ENCODE data around the gene WDR88.
"Not testable (repeated sequence)": the region's sequence is repeated elsewhere in the genome, so short reads cannot be mapped to it uniquely, and the experiment has no call there.

The WDR88 gene

DNA sequence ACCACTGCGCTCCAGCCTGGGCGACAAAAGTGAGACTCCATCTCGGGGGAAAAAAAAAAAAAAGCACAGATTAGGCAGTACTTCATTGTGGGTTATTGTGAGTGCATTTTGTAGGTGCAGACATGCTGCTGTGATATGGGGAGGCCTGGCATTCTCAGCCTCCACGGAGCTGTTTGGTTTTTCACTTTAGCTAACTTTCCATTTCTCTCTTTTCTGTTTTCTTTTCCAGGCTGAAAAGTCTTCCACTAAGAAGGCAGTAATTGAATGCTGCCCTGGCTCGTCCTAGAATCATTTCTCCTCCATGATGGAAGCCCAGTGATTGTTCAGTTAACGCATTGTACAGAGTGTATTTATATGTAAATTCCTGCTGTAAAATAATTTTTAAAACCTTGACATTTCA is 2.0 kb upstream of the WDR88 start:
- no peak for DNase-seq (ENCODE audit: low spot score)

DNA sequence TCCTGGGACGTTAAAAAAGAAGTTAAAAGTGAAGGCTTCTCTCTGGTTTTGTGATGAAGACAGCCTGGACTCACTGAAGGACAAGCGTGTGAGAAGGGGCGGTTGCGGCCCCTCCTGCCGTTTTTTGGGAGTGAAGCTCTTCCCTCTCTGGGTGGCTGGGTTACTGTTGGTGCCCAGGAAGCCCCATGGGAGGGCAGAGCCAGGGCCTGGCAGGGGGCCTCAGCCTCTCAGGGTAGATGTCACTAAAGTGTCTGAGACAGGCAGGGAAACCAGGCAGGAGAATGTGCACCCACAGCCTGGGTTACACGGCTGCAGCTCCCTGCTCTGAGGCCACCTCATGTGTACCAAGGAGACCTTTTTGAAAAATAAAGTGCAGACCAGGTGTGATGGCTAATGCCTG is 1.5 kb upstream of the WDR88 start:
- no peak for DNase-seq (ENCODE audit: low spot score)

DNA sequence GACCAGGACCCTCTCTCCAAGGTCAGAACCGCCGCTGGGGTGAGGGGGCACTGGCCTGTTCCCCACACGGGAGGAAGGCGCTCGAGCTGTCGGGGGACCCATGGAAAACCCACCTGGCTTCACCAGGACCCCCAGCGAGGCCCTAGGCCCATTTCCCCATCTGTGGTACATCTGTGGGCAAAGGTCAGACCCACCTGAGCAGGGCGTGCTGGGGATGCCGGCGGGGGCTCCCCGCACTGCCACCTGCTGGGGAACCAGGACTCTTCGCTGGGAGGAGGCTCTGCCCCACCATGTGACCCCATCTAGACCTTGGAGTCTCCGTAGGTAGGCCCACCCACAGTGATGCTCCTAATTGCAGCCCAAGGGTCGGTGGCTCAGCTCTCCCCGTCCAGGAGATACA is 511 bp downstream of the WDR88 start:
- DNase-seq (ENCODE audit: low spot score): no peak

DNA sequence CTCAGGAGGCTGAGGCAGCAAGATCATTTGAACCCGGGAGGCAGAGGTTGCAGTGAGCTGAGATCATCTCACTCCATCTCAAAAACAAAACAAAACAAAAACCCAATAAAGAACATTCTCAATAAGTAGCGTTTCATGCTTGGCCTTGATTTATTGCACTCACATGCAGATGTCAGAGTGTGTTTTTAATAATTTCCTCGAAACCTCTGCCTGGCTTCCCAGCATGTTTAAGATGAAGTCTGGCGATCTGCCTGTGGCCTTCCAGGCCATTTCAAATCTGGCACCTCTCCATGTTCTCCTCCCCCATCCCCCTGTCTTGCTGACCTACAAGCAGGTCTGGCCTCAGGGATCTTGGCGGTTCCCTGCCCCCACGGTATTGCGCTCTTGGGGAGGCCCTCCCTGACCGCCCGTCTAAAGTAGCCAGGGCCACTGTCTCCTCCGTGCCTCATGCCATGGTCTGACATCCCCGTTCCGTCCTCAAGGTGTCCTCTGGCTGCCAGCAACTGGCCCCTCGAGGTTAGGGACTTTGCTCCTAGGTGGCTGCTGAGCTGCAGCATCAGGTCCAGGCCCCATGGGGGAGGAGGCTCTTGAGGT is 1.6 kb downstream of the WDR88 start:
- no peak for DNase-seq (ENCODE audit: low spot score)

DNA sequence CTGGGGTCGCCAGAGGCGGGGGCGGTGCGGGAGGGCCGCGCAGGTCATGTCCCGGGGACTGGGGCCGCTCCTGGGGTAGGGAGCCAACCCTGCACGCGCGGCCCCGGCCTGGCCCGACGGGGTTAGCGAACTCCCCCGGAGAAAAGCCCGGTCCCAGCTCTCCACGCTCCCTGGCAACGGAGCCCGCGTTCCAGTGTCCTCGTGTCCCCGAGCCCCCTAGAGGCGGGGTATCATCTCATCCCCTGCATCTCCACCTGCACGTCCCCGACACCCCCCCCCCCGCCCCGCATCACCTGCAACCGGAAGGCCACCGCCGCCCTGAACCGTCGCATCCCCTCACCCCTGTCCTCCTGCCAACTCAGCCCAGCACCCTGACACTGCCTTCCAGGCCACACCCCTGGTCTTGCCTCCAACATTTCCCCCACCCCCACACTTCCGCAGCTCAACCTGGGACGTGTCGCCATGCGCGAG is 2.7 kb downstream of the WDR88 start:
- no peak for DNase-seq (ENCODE audit: low spot score)

DNA sequence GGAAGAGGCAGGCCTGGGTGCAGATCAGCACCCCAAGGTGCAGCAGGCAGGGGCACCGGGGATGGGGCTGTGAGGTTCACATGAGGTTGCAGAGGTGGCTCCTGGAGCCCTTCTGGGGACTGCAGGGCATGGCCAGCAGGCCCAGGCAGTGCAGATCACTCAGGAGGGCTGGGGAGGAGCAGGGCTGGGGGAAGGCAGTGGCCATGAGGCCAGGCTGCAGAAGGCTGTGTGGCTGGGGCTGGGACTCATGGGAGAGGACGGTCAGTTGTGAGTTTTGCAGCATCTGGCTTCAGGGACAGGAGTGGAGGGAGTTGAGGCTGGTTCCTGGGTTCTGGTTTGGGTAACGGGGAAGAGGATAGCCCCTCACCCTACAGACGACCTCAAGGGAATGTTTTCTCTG is 7.3 kb downstream of the WDR88 start:
- no peak for DNase-seq (ENCODE audit: low spot score)

DNA sequence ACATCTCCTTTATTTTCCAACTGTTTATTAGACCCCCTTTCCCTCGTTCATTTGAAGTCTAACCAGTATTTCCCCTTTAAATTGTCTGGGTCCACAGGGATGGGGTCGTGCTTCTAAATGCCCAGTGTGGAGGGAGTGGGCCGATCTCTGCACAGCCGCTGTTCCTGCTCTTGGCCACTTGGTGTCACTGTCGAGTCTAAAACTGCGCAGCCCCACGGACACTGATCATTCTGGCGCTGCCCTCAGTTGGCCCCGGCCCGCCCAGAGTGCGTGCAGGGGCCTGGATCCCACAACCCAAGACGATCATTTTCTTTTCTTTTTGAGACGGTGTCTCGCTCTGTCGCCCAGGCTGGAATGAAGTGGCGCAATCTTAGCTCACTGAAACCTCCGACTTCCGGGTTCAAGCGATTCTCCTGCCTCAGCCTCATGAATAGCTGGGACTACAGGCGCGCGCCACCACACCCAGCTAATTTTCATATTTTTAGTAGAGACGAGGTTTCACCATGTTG is 12.0 kb downstream of the WDR88 start:
- DNase-seq (ENCODE audit: low spot score): peak; percentile 89

DNA sequence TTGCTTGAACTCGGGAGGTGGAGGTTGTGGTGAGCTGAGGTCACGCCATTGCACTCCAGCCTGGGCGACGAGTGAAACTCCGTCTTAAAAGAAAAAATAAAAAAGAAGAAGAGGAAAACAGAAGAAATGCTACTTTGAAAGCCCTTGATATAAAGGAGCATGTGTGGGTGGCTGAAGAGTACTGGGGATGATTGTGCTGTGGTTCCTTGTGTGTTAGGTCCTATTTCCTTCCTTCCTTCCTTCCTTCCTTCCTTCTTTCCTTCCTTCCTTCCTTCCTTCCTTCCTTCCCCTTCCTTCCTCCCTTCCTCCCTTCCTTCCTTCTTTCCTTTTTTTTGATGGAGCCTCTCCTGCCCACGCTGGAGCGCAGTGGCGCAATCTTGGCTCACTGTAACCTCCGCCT is 14.3 kb downstream of the WDR88 start:
- no peak for DNase-seq (ENCODE audit: low spot score)

DNA sequence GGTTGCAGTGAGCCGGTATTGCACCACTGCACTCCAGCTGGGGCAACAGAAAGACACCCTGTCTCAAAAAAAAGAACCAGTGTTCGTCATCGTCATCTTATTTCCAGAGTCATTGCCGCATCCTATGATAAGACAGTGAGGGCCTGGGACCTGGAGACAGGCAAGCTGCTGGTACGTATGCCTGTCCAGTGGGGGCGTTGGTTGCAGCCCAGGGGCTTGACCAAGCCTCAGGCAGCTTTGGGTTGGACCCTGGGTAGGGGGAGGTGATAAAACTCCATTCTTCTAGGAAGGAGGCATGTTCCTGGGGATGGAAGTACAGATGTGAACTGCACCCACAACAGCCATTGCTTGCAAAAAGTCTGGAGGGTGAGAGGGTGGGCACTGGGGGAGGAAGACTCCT is 15.6 kb downstream of the WDR88 start:
- no peak for DNase-seq (ENCODE audit: low spot score)

DNA sequence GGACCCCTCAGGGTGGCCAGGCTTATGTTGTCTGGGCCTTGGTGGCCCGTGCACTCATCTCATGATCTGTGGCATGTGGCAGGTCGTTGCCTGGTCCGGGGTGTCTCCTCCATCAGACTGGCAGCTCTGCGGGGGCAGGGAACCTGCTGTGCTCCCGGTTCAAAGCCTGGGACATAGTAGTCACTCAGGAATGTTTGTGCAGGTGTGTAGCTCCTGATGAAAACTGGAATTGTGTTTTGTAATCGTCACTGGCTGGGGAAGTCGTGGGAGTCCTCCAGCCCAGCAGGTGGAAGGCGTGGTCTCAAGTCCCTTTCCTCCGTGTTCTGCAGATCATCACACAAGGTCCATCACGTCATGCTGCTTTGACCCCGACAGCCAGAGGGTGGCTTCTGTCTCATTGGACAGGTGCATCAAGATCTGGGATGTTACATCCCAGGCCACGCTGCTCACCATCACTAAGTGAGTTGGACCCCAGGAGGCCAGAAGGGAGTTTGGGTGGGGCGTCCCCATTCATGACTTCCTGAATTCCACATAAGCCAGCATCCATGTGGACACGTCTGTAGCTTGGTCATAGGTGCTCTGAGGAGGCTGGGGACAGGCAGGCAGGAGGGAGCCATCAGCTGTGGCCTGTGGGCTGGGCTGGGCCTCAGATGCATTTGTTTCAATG is 19.1 kb downstream of the WDR88 start:
- DNase-seq (ENCODE audit: low spot score): no peak

DNA sequence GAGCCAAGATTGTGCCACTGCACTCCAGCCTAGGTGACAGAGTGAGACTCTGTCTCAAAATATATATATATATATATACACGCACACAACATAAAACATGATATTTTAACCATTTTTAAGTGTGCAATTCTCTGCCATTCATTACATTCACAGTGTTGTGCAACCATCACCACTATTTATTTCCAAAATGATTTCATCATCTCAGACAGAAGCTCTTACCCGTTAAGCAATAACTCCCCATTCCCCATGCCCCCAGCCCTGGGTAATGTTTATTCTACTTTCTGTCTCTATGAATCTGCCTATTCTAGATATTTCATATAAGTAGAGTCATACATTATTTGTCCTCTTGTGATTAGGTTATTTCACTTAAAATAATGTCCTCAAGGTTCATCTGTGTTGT is 20.3 kb downstream of the WDR88 start:
- no peak for DNase-seq (ENCODE audit: low spot score)

DNA sequence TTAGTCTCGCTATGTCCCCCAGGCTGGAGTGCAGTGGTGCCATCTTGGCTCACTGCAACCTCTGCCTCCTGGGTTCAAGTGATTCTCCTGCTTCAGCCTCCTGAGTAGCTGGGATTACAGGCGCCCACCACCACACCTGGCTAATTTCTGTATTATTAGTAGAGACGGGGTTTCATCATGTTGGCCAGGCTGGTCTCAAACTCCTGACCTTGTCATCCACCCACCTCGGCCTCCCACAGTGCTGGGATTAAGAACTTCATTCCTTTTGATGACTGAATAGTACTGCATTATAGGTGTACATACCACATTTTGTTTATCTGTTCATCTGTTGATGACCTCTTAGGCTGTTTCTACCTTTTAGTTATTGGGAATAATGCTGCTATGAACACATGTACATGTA is 20.7 kb downstream of the WDR88 start:
- DNase-seq (ENCODE audit: low spot score): not testable (repeated sequence)

DNA sequence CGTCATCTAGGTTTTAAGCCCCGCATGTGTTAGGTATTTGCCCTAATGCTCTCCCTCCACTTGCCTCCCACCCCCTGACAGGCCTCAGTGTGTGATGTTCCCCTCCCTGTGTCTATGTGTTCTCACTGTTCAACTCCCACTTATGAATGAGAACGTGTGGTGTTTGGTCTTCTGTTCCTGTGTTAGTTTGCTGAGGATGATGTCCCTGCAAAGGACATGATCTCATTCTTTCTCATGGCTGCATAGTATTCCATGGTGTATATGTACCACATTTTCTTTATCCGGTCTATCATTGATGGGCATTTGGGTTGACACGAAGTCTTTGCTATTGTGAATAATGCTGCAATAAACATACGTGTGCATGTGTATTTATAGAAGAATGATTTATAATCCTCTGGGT is 22.4 kb downstream of the WDR88 start:
- not testable (repeated sequence) for DNase-seq (ENCODE audit: low spot score)

DNA sequence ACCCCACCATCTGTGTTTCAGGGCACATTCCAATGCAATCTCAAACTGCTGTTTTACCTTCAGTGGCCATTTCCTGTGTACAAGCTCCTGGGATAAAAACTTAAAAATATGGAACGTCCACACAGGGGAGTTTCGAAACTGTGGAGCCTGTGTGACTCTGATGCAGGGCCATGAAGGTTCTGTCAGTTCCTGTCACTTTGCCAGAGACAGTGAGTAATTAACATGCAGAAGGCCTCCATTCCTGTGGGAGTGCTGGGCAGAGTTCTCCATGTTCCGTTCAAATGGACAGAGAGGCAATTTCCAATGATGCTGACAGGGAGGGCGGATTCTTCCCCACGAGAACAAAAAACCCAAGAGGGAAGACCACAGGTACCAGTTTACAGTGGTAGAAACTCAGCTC is 24.4 kb downstream of the WDR88 start:
- DNase-seq (ENCODE audit: low spot score): no peak

DNA sequence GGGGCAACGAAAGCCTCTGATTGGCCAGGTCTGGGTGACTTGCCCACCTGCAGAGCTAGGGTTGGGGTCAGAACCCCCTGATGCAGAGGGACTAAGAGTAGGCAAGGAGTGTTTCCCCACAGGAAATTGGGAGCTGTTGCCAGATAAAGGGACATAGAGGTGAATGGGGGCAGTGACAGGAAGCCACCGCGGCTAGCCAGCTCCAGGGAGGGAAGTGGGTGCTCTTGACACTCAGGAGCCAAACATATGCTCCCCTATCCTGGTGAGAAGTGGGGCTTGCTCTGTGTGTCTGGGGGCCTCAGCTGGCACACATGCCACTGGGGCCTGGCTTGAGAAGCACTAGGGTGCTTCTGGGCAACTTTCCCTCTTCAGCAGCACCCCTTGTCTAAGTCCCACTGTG is 26.0 kb downstream of the WDR88 start:
- DNase-seq (ENCODE audit: low spot score): no peak

DNA sequence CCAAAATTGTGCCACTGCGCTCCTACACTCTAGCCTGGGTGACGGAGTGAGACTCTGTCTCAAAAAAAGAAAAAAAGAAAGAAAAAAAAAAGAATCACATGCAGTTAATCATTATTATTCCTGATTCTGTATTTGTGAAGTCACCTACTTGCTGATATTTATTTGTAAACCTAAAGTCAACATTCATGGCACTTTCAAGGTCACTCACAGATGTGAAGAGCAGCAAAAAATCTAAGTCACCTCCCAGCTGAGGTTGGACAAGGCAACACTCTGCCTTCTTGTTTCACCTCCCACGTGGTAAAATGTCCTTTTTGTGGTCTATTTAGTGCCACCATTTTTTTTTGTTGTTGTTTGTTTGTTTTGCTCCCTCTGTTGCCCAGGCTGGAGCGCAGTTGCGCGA is 26.5 kb downstream of the WDR88 start:
- DNase-seq (ENCODE audit: low spot score): no peak

DNA sequence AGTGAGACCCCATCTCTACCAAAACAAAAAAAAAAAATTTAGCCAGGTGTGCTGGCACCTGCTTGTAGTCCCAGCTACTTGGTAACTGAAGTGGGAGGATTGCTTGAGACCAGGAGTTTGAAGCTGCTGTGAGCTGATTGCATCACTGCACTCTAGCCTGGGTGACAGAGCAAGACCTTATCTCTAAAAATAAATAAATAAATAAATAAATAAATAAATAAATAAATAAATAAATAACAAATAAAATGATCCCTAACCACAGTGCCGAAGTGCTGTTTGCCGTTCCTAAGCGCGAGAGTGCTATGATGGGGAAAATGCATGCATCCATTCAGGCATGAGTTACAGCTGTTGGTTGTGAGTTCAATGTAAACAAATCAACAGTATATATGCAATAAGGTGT is 27.2 kb downstream of the WDR88 start:
- no peak for DNase-seq (ENCODE audit: low spot score)

DNA sequence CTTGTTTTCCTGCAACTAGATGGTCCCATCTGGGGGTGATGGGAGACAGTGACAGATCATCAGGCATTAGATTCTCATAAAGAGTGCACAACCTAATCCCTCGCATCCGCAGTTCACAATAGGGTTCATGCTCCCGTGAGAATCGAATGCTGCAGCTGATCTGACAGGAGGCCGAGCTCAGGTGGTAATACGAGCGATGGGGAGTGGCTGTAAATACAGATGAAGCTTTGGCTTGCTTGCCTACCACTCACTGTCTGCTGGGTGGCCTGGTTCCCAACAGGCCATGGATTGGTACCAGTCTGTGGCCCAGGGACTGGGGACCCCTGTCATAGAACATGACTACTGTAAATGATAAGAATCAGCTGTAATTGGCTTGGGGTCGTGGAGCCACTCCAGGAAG is 28.0 kb downstream of the WDR88 start:
- no peak for DNase-seq (ENCODE audit: low spot score)

DNA sequence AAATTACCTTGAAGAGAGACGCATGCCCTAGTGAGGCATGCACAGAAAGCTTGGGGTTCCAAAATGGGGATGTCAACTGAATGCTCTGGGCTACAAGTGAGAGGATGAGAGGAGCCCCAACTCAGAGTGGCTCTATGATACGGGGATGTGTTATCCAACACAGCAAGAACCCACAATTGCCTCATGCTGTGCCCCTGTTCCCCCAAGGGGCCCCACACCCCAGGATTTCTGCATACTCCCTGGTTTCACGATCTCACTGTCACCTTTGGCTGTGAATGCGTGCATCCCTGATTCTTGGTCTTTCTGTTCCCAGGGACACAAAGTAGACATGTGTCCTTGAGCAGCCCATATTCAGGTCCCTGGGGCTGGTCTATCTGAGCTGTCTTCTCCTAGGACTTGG is 29.3 kb downstream of the WDR88 start:
- DNase-seq (ENCODE audit: low spot score): no peak

DNA sequence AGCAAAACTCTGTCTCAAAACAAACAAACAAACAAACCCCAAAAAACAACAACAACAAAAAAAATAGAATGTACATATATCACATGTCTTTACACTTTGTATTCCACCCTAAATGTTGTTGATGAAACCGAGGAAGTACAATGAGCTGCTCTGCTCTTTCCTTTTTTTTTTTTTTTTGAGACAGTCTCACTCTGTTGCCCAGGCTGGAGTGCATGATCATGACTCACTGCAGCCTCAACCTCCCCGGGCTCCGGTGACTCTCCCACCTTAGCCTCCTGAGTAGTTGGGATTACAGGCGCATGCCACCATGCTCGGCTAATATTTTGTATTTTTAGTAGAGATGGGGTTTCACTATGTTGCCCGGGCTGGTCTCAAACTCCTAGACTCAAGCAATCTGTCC is 31.6 kb downstream of the WDR88 start:
- DNase-seq (ENCODE audit: low spot score): no peak

DNA sequence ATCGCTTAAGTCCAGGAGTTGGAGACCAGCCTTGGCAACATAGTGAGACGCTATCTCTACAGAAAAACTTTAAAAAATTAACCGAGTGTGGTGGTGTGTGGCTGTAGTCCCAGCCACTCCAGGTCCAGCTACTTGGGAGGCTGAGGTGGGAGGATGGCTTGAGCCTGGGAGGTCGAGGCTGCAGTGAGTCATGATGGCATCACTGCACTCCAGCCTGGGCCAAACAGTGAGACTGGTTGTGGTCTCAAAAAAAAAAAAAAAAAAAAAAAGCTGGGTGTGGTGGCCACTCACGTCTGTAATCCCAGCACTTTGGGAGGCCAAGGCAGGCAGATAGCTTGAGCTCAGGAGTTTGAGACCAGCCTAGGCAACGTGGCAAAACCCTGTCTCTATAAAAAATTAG is 34.1 kb downstream of the WDR88 start:
- DNase-seq (ENCODE audit: low spot score): not testable (repeated sequence)

DNA sequence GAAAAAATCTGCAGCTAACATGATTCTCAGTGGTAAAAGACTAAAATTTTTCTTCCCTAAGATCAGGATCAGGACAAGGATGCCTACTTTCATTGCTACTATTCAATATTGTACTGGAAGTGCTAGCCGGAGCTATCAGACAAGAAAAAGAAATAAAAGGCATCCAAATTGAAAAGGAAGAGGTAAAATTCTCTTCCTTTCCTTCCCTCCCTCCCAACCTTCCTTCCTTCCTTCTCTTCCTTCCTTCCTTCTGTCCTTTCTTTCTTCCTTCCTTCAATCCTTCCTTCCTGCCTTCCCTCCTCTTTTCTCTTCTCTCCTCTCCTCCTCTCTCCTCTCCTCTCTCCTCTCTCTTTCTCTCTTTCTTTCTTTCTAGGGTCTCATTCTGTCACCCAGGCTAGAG is 35.5 kb downstream of the WDR88 start:
- DNase-seq (ENCODE audit: low spot score): no peak

DNA sequence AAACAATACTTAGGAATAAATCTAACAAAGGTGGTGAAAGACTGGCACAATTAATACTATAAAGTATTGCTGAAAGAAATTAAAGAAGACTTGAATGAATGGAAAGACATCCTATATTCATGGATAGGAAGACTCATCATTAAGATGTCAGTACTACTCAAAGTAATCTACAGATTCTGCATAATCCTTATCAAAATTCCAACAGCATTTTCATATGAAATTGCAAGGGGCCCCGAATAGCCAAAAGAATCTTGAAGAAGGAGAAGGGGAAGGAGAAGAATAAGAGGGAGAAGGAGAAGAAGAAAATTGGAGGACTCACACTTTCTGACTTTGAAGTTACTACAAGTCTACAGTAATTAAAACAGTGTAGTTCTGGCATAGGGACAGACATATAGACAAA is 36.6 kb downstream of the WDR88 start:
- DNase-seq (ENCODE audit: low spot score): no peak

DNA sequence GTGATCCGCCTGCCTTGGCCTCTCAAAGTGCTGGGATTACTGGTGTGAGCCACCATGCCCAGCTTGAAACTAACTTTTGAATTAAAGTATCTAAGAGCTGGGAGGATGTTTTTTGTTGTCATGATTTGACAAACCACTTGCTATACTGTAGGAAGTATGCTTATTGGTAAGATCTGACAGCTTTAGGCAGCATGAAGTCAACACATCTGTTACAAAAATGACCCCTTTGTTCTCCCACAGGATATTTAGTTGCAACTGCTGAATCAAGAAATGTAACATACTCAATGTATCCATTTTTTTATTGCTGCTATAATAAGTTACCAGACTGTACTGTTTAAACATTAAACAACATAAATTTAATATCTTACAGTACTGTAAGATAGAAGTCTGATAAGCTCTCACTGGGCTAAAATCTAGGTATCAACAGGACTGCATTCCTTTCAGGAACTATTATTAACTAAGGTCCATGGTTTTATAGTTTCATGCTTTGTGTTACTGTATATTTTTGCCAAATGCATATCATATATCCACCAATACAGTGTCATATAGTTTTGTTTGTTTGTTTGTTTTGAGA is 39.4 kb downstream of the WDR88 start:
- DNase-seq (ENCODE audit: low spot score): no peak
